IMR-90 (cell line): Measurements from ENCODE around the gene PSMD9. TPM values are rescaled to one million over a fixed set of nuclear protein-coding genes. Genes with fewer than 3 reads are reported as not detected.

Experiments used
- ATAC-seq: fragments of 200-7000 bp; cut with Tn5 transposase; 2 replicates; pipeline ENCODE4 v1.9.1; 2020; ENCODE audit warnings: low read depth, mild to moderate bottlenecking, moderate library complexity
- BruUV-seq: library from RNA; stranded (reverse); fragments of 400-500 nt; replicated peaks from 2 replicates; lab custom pipeline; 2021; lab: Mats Ljungman, UMichigan
- CTCF ChIA-PET: fragments of 300-600 bp; formaldehyde crosslinking; extraction: SDS; loops from one replicate; lab custom pipeline; 2021; ENCODE audit warnings: antibody characterized with exemption; lab: Yijun Ruan, JAX
- POLR2A ChIA-PET: fragments of 300-600 bp; sonication (Branson Sonifier 250); formaldehyde crosslinking; loops from one replicate; lab custom pipeline; 2022; ENCODE audit warnings: antibody characterized with exemption; ENCODE audit not compliant: unreplicated experiment; lab: Charles Lee
- DNase-seq: peaks from one replicate; pipeline ENCODE4 v3.0.0; 2013
- H2AFZ ChIP-seq: replicated peaks from 2 replicates; pipeline ENCODE3; 2013; ENCODE audit warnings: low read length, mild to moderate bottlenecking; ENCODE audit not compliant: poor library complexity
- H2AK5ac ChIP-seq: 2 replicates; pipeline ENCODE4 v1.6.1; 2013; ENCODE audit warnings: low read depth, low read length, inconsistent platforms
- H2AK9ac ChIP-seq: replicated peaks from 2 replicates; pipeline ENCODE3; 2013; ENCODE audit warnings: mild to moderate bottlenecking, low read depth, low read length, moderate library complexity; ENCODE audit not compliant: poor library complexity
- H2BK120ac ChIP-seq: 2 replicates; pipeline ENCODE4 v1.6.1; 2013; ENCODE audit warnings: low read depth, low read length, inconsistent platforms
- H2BK15ac ChIP-seq: 3 replicates; pipeline ENCODE4 v1.6.1; 2013; ENCODE audit warnings: low read depth, low read length, inconsistent platforms
- H2BK20ac ChIP-seq: 2 replicates; pipeline ENCODE4 v1.6.1; 2013; ENCODE audit warnings: low read depth, mild to moderate bottlenecking, inconsistent platforms, low read length, moderate library complexity
- H2BK5ac ChIP-seq: 2 replicates; pipeline ENCODE4 v1.6.1; 2013; ENCODE audit warnings: mild to moderate bottlenecking, low read depth, low read length, inconsistent platforms; ENCODE audit not compliant: poor library complexity, severe bottlenecking
- H3K14ac ChIP-seq: replicated peaks from 2 replicates; pipeline ENCODE4 v1.6.1; 2013; ENCODE audit warnings: low read depth, low read length, inconsistent platforms
- H3K18ac ChIP-seq: 2 replicates; pipeline ENCODE4 v1.6.1; 2013; ENCODE audit warnings: low read depth, low read length, control low read depth
- H3K23ac ChIP-seq: 2 replicates; pipeline ENCODE4 v1.6.1; 2013; ENCODE audit warnings: low read depth, low read length, inconsistent platforms
- H3K27ac ChIP-seq: 2 replicates; pipeline ENCODE4 v1.5.1; 2013; ENCODE audit warnings: mild to moderate bottlenecking, control low read depth, low read length; ENCODE audit not compliant: insufficient read depth
- H3K27me3 ChIP-seq: 2 replicates; pipeline ENCODE4 v1.6.1; 2013; ENCODE audit warnings: low read length; ENCODE audit not compliant: control insufficient read depth, insufficient read depth
- H3K36me3 ChIP-seq: 2 replicates; pipeline ENCODE4 v1.6.1; 2013; ENCODE audit warnings: low read length, mixed read lengths; ENCODE audit not compliant: control insufficient read depth, insufficient read depth
- H3K4ac ChIP-seq: 2 replicates; pipeline ENCODE4 v1.6.1; 2013; ENCODE audit warnings: low read depth, low read length, inconsistent platforms
- H3K4me1 ChIP-seq: 2 replicates; pipeline ENCODE4 v1.6.1; 2013; ENCODE audit warnings: low read length, mixed read lengths; ENCODE audit not compliant: control insufficient read depth, insufficient read depth
- H3K4me2 ChIP-seq: 2 replicates; pipeline ENCODE4 v1.6.1; 2013; ENCODE audit warnings: low read depth, mild to moderate bottlenecking, control low read depth, low read length, moderate library complexity
- H3K4me3 ChIP-seq: 2 replicates; pipeline ENCODE4 v1.5.1; 2013; ENCODE audit warnings: low read depth, mild to moderate bottlenecking, control low read depth, low read length, moderate library complexity; ENCODE audit not compliant: insufficient read depth
- H3K56ac ChIP-seq: 2 replicates; pipeline ENCODE4 v1.6.1; 2013; ENCODE audit warnings: low read length, inconsistent platforms; ENCODE audit not compliant: insufficient read depth; ENCODE audit errors: extremely low read depth
- H3K79me1 ChIP-seq, 2 experiments: 2 replicates each; pipeline ENCODE4 v1.6.1; 2013; ENCODE audit warnings: low read length in 2 of 2, inconsistent platforms in 1 of 2, low read depth in 1 of 2
- H3K9ac ChIP-seq: 2 replicates; pipeline ENCODE4 v1.6.1; 2013; ENCODE audit warnings: low read depth, low read length, control low read depth
- H3K9me1 ChIP-seq: 2 replicates; pipeline ENCODE4 v1.6.1; 2013; ENCODE audit warnings: low read length, inconsistent platforms; ENCODE audit not compliant: insufficient read depth
- H3K9me3 ChIP-seq: 2 replicates; pipeline ENCODE4 v1.6.1; 2013; ENCODE audit warnings: low read length; ENCODE audit not compliant: control insufficient read depth, insufficient read depth
- H4K20me1 ChIP-seq: 2 replicates; pipeline ENCODE4 v1.6.1; 2013; ENCODE audit warnings: low read length, inconsistent platforms; ENCODE audit not compliant: insufficient read depth
- H4K5ac ChIP-seq: 2 replicates; pipeline ENCODE4 v1.6.1; 2013; ENCODE audit warnings: mild to moderate bottlenecking, low read depth, low read length, control low read depth
- H4K8ac ChIP-seq, 2 experiments: 2 replicates each; pipeline ENCODE4 v1.6.1; 2013; ENCODE audit warnings: low read depth in 2 of 2, low read length in 2 of 2, control low read depth in 1 of 2, inconsistent platforms in 1 of 2
- H4K91ac ChIP-seq: 2 replicates; pipeline ENCODE4 v1.6.1; 2013; ENCODE audit warnings: low read depth, low read length, inconsistent platforms; ENCODE audit not compliant: insufficient read depth
- CEBPB ChIP-seq: IDR thresholded peaks from 2 replicates; pipeline ENCODE4 v1.6.1; 2012; ENCODE audit warnings: low read depth, low read length, improper control_type of control experiment
- CHD1 ChIP-seq: IDR thresholded peaks from 2 replicates; pipeline ENCODE4 v1.6.1; 2012; ENCODE audit warnings: low read depth, low read length, improper control_type of control experiment
- ELK1 ChIP-seq: fragments of 150-350 bp; IDR thresholded peaks from 2 replicates; pipeline ENCODE4 v1.6.1; 2016; ENCODE audit warnings: low read depth, mild to moderate bottlenecking, low read length, moderate library complexity, borderline replicate concordance
- FOS ChIP-seq: fragments of 150-350 bp; IDR thresholded peaks from 2 replicates; pipeline ENCODE4 v1.6.1; 2016; ENCODE audit warnings: low read depth, low read length
- MAFK ChIP-seq: IDR thresholded peaks from 2 replicates; pipeline ENCODE4 v1.6.1; 2012; ENCODE audit warnings: low read depth, low read length, improper control_type of control experiment
- NFE2L2 ChIP-seq: fragments of 150-350 bp; IDR thresholded peaks from 2 replicates; pipeline ENCODE4 v1.6.1; 2016; ENCODE audit warnings: low read depth, mild to moderate bottlenecking, low read length
- RAD21 ChIP-seq: IDR thresholded peaks from 2 replicates; pipeline ENCODE4 v1.6.1; 2012; ENCODE audit warnings: low read length, improper control_type of control experiment
- USF2 ChIP-seq: fragments of 150-350 bp; IDR thresholded peaks from 2 replicates; pipeline ENCODE4 v1.6.1; 2017; ENCODE audit warnings: mild to moderate bottlenecking, antibody characterized with exemption, low read length, low read depth
- whole genome bisulfite sequencing, 2 experiments: methylation state at CpG; one replicate each; pipeline versions ENCODE4 v1.1.5 to v1.1.7; 2013; ENCODE audit warnings: missing lambda C conversion rate in 2 of 2; ENCODE audit not compliant: insufficient read length in 1 of 2; ENCODE audit errors: extremely low coverage in 2 of 2; 5-methylcytosine and 5-hydroxymethylcytosine counted together
- dilution Hi-C: fragments of 300-500 bp; cut with HindIII; formaldehyde crosslinking; loops from one replicate; pipeline ENCODE4 v1.14.3; 2018; ENCODE audit warnings: low sequenced_read_pairs; ENCODE audit not compliant: unreplicated experiment
- in situ Hi-C: fragments of 300-500 bp; cut with MboI; formaldehyde crosslinking; loops from 3 replicates; pipeline ENCODE4 v1.14.3; 2019; ENCODE audit warnings: low sequenced_read_pairs, inconsistent platforms, mixed read lengths
- intact Hi-C: fragments of 100-400 bp; cut with micrococcal nuclease; formaldehyde crosslinking; loops from 2 replicates; pipeline ENCODE4 v1.10.0; 2022
- polyA plus RNA-seq, 3 experiments: library from polyadenylated mRNA; depleted of rRNA; stranded (reverse); fragments of >200 nt; gene quantifications; 2 replicates each; pipeline ENCODE4 v1.2.3, GENCODE V29; 2012; ENCODE audit warnings: low replicate concordance in 1 of 3
- total RNA-seq: library from RNA; depleted of rRNA; stranded (reverse); fragments of >200 nt; gene quantifications from 2 replicates; pipeline ENCODE4 v1.2.3, GENCODE V29; 2012

PSMD9 gene
- total and polyA plus RNA-seq, 2 of the 4 experiments (the other 2 are of a cell fraction) = 135 to 142 TPM

- 27% methylated on average over 7 of the region's 11 CpGs; no CpG with 5 or more reads in 1 of the 2 experiments for WGBS, 2 experiments
- peak; percentile 38 for DNase-seq
- POLR2A ChIA-PET = no interaction called here
Observed at GRCh38 chr12:121861636-121862254, 26.8 kb upstream of the PSMD9 start.

More at GRCh38 chr12:121861636-121862254, 26.8 kb upstream of the PSMD9 start:
- no peaks in the 10 kb centered on the region for H3K9me3 ChIP-seq
- H2AFZ ChIP-seq = peak overlapping the region; percentile 74
- peak; percentile 35 for ATAC-seq
- no peak overlapping the region for H2AK9ac ChIP-seq
- H3K36me3 ChIP-seq = no peaks in the 10 kb centered on the region
- intact Hi-C loops (no loop called here), in situ Hi-C loops (no loop called here), dilution Hi-C loops (no loop called here)
- peak overlapping the region; percentile 55 for H3K14ac ChIP-seq
- peak overlapping the region; percentile 80 for H3K4me2 ChIP-seq
- CTCF ChIA-PET = interaction anchor here (0.6 to 0.9 kb wide), 3 partner anchors 11 to 387 kb away, joined by 3 to 5 read pairs (median 4); partner anchors contain the start of gene PSMD9
- peaks cover 20% of the 10 kb centered on the region for H3K4me1 ChIP-seq
- no peak overlapping the region for H2BK5ac ChIP-seq
- peak overlapping the region in 1 of 2 experiments; percentile 26; a peak in 1 of 4 replicates for H4K8ac ChIP-seq
- 0 out of 2 replicates have a peak overlapping the region, but pooled peaks have one; percentile 52 for H2BK20ac ChIP-seq
- peaks cover 0 to 4% of the 10 kb centered on the region in 2 experiments; a peak in 1 of 4 replicates for H3K79me1 ChIP-seq
- TF ChIP-seq MAFK = no peak
- TF ChIP-seq CEBPB = no peak
- TF ChIP-seq ELK1 = no peak
- TF ChIP-seq FOS = no peak
- TF ChIP-seq NFE2L2 = no peak
- no peak for TF ChIP-seq USF2
- no peak for TF ChIP-seq CHD1
- TF ChIP-seq RAD21 = no peak
- H4K91ac ChIP-seq = no peak overlapping the region
- H3K9ac ChIP-seq = peak overlapping the region; percentile 1; the same call in 1 of the 2 replicates
- H4K5ac ChIP-seq = no peak overlapping the region
- H2BK15ac ChIP-seq = no peak overlapping the region
- H2BK120ac ChIP-seq = peak overlapping the region; percentile 6; the same call in 1 of the 2 replicates
- no peaks in the 10 kb centered on the region for H4K20me1 ChIP-seq
- BruUV-seq = no TSS peak
- H2AK5ac ChIP-seq = no peak overlapping the region
- no peak overlapping the region for H3K18ac ChIP-seq
- no peak overlapping the region; the same call in 1 of the 2 replicates for H3K4ac ChIP-seq
- peaks cover 14% of the 10 kb centered on the region for H3K9me1 ChIP-seq
- H3K56ac ChIP-seq = no peak overlapping the region
- H3K4me3 ChIP-seq = no peak overlapping the region
- H3K27ac ChIP-seq = peak overlapping the region; percentile 5; the same call in 1 of the 2 replicates
- peak overlapping the region; percentile 12; the same call in 1 of the 2 replicates for H3K23ac ChIP-seq
- H3K27me3 ChIP-seq = no peaks in the 10 kb centered on the region
